Psoas muscle (tissue), 8 donors: ENCODE measurements around the gene HSF2BP. TPM values are rescaled to one million over a fixed set of nuclear protein-coding genes. Genes with fewer than 3 reads are reported as not detected.

ENCODE experiments used
- ATAC-seq, 4 donors: fragments of 200-7000 bp; cut with Tn5 transposase; one replicate each; pipeline ENCODE4 v1.9.1; 2020; ENCODE audit warnings: moderate library complexity in 3 of 4, mild to moderate bottlenecking in 2 of 4
- DNase-seq, 2 donors: peaks; one replicate each; pipeline ENCODE4 v3.0.0-alpha.2; 2020
- H3K27ac ChIP-seq: fragments of 200-600 bp; one replicate; pipeline ENCODE4 v1.8.0; 2022
- H3K27me3 ChIP-seq, 3 donors: fragments of 200-600 bp in 1 of 3; one replicate each; pipeline versions ENCODE4 v1.6.1 to v1.8.0; 2013 to 2022; ENCODE audit warnings: low read length in 2 of 3, mild to moderate bottlenecking in 2 of 3, moderate library complexity in 1 of 3; ENCODE audit not compliant: insufficient read depth in 3 of 3
- H3K36me3 ChIP-seq, 2 donors: fragments of 200-600 bp in 1 of 2; one replicate each; pipeline versions ENCODE4 v1.6.1 to v1.8.0; 2013 to 2022; ENCODE audit warnings: low read depth in 1 of 2, mild to moderate bottlenecking in 1 of 2, moderate library complexity in 1 of 2; ENCODE audit not compliant: insufficient read depth in 1 of 2
- H3K4me1 ChIP-seq: fragments of 200-600 bp; one replicate; pipeline ENCODE4 v1.8.0; 2022
- H3K4me3 ChIP-seq: fragments of 200-600 bp; one replicate; pipeline ENCODE4 v1.8.0; 2022; ENCODE audit warnings: mild to moderate bottlenecking
- H3K9me3 ChIP-seq: fragments of 200-600 bp; one replicate; pipeline ENCODE4 v1.8.0; 2022
- CTCF ChIP-seq: fragments of 200-600 bp; IDR thresholded peaks from one replicate; pipeline ENCODE4 v1.8.0; 2022; ENCODE audit warnings: antibody characterized with exemption
- WGBS, 3 donors: extraction: QIAGEN DNeasy Blood & Tissue Kit; methylation state at CpG; one replicate each; pipeline versions ENCODE4 v1.1.6 to v1.1.7; 2013; 5-methylcytosine and 5-hydroxymethylcytosine counted together
- intact Hi-C, 2 donors: fragments of 100-400 bp; cut with DNase I; formaldehyde crosslinking; loops; one replicate each; pipeline versions ENCODE4 v1.11.0 to v1.14.2; 2022
- polyA plus RNA-seq, 3 donors: library from polyadenylated mRNA; stranded (reverse); fragments of 200-250 nt; gene quantifications; one replicate each; pipeline ENCODE4 v1.2.3, GENCODE V29; 2013
- total RNA-seq, 4 donors: library from RNA; stranded (reverse); fragmentation: NEBNext Ultra II Directional in 2 of 4; extraction: Animal tissue kit (Norgen Biotek cat#: 25700) in 2 of 4; gene quantifications; one replicate each; pipeline versions ENCODE4 v1.2.1 to v1.2.4, GENCODE V29; 2021 to 2023
- donor health status: healthy with polysubstance abuse.
- donor health status: DM: no; HTN: no; CAD: no; lungs with moderate emphysema.
- donor health status: Bipolar disorder and iron deficiency.
- donor health status: healthy.
- donor health status: DM: yes; HTN: yes; CAD: no.
- donor health status: DM: no; HTN: no; CAD: no.
- donor health status: DM: no; HTN: no; CAD: no.
- donor health status: DM: yes; HTN: yes; CAD: no.

Gene HSF2BP
- total and polyA plus RNA-seq, 7 donors, result 0.16 to 1.7 (median 0.28) TPM; not detected in 1

DNA sequence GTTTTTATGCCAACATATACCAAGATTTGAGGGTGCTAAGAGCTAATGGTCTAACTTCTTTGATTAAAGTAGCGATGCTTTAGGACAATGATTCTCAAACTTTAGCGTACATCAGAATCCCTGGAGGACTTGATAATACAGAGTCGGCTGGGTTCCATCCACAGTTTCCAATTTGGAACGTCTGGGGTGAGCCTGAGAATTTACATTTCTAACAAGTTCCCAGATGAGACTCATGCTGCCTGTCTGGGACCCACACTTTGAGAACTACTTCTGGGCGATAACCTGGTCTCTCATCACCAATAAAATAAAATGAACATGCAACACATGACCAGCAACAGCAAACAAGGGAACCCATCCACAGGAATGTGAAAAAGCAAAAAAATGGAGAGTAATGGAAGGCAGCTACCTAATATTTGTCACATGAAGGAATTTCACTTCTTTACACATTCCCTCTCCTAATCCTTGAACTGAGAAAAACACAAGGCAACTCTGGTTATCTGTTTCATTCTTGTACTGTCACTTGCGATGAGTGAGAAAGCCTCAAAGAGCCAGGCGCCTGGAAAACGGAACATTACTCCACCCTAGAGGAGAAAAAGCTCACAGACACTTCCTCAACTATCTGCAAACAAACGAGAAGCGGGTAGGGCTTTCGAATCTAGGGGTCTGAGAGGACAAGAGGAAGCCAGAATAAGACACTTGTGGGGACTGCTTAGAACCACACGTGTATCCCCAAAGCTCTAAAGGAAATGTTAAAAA, 14.0 kb downstream of the HSF2BP start:
- Histone ChIP-seq H3K4me1 (no peaks in the 10 kb centered on the region), H3K36me3 (no peaks in the 10 kb centered on the region), H3K4me3 (no peak overlapping the region), H3K27me3 (peaks cover 0 to 4% (median 0%) of the 10 kb centered on the region in 3 donors), H3K27ac (no peak overlapping the region), H3K9me3 (no peaks in the 10 kb centered on the region)
- DNase-seq (no peak), ATAC-seq (peak; percentile 40 to 70 (median 54))
- TF ChIP-seq CTCF, result peak; percentile 49
- 38 to 41% (median 40%) methylated on average over 12 of the region's 12 CpGs for WGBS, 3 donors
- intact Hi-C loops, result no loop called here

GRCh38 chr21:43644609-43645008, 14.7 kb downstream of the HSF2BP start:
- WGBS, 3 donors, result 63 to 69% (median 64%) methylated on average over 6 of the region's 6 CpGs
- Histone ChIP-seq H3K36me3 (no peaks in the 10 kb centered on the region), H3K4me1 (no peaks in the 10 kb centered on the region), H3K4me3 (no peak overlapping the region), H3K27ac (no peak overlapping the region), H3K27me3 (peaks cover 0 to 4% (median 0%) of the 10 kb centered on the region in 3 donors), H3K9me3 (no peaks in the 10 kb centered on the region)
- DNase-seq (no peak), ATAC-seq (no peak)
- intact Hi-C loops, result no loop called here
- TF ChIP-seq CTCF, result no peak

DNA sequence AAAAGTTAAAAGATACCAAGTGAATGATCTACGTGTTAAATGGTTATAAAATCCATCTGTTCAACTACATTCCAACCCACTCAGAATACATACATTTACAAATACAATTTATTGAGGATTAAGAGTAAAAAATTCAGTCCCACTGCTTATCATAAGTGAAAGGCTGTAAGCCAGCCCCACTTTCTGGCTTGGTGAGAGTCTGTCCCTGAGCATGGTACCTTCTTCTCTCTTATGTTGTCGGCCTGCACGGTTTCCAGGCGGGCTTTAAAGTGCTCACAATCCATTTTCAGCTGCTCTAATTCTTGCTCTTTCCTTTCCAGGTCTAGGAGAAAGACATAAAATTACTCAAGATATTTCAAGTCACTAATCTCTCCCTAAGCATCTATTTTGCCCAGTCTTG, 15.2 kb downstream of the HSF2BP start:
- intact Hi-C loops, result no loop called here
- Histone ChIP-seq H3K4me3 (no peak overlapping the region), H3K27ac (no peak overlapping the region), H3K9me3 (no peaks in the 10 kb centered on the region), H3K4me1 (no peaks in the 10 kb centered on the region), H3K36me3 (no peaks in the 10 kb centered on the region), H3K27me3 (peaks cover 0 to 4% (median 0%) of the 10 kb centered on the region in 3 donors)
- ATAC-seq, result no peak
- DNase-seq, result no peak
- WGBS, 3 donors, result 82 to 90% (median 82%) methylated on average over 4 of the region's 4 CpGs
- TF ChIP-seq CTCF, result no peak

DNA sequence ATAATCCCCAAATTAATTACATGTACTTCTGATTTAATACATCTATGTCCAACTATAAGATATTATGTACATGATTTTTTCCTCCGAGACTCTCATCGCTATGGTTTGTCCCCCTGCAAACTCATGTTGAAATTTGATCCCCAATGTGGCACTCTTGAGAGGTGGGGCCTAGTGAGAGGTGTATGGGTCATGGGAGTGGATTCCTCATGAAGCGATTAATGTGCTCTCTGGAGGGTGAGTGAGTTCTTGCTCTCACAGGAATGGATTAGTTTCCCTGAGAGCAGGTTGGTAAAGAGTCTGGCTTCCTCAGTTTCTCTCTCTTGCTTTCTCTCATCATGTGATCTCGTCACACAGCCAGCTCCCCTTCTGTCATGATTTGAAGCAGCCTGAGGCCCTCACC, 16.1 kb downstream of the HSF2BP start:
- no peak for TF ChIP-seq CTCF
- ATAC-seq, result no peak

More for the DNA sequence above, 16.1 kb downstream of the HSF2BP start:
- Histone ChIP-seq H3K9me3 (no peaks in the 10 kb centered on the region), H3K27ac (no peak overlapping the region), H3K27me3 (peaks cover 0 to 4% (median 0%) of the 10 kb centered on the region in 3 donors), H3K36me3 (no peaks in the 10 kb centered on the region), H3K4me3 (no peak overlapping the region), H3K4me1 (no peaks in the 10 kb centered on the region)
- 94 to 95% (median 94%) methylated on average over 4 of the region's 4 CpGs for WGBS, 3 donors
- no peak for DNase-seq
- intact Hi-C loops, result no loop called here
